Measurements from ENCODE around the gene TBX3.

The TBX3 gene

GRCh38 chr12:114625294-114625851 lies 58.6 kb downstream of the TBX3 start:
- no peak for DNase-seq (ENCODE audit: low spot score)

GRCh38 chr12:114623737-114624136 lies 60.2 kb downstream of the TBX3 start:
- DNase-seq (ENCODE audit: low spot score) = no peak
